ENCODE measurements around the gene NR5A2.

The NR5A2 gene

DNA sequence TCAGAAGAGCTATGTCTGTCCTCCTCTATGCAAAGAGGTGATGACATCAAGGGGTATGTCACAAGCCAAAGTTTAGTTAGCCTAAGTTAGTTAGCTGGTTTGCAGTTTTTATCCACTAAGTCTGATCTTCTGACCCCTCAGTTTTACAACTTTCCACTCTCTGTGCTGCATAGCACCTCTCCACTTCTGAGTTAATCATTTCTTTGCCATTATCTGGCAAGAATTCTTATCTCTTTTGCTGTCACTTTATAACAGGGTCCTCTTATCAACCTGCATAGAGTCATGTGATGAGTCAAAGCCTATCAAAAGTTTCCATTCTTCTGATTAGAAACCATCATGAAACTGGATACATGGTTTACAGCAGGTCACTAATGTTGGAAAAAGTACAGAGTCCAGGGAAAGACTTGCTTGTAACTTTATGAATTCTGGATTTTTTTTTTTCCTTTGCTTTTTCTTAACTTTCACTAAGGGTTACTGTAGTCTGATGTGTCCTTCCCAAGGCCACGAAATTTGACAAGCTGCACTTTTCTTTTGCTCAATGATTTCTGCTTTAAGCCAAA, at the start of gene NR5A2:
Gene NR5A2, plus strand, starts transcription at position 447 of the 560 bp plus-strand sequence. CDS start 138 bp downstream, outside the sequence.
- H3K27ac Mint-ChIP-seq = no peak within 1 kb of the TSS
- DNase-seq (ENCODE audit: low spot score in 2 of 2) (peak in 1 of 2 donors; percentile 12), ATAC-seq (no peak)
- no peaks in the 10 kb centered on the region for H3K9me3 Mint-ChIP-seq
- no peaks in the 10 kb centered on the region for H3K4me1 Mint-ChIP-seq
- H3K36me3 Mint-ChIP-seq = no peaks in the 10 kb centered on the region
- H3K4me3 Mint-ChIP-seq = peak within 1 kb of the TSS; percentile 34

DNA sequence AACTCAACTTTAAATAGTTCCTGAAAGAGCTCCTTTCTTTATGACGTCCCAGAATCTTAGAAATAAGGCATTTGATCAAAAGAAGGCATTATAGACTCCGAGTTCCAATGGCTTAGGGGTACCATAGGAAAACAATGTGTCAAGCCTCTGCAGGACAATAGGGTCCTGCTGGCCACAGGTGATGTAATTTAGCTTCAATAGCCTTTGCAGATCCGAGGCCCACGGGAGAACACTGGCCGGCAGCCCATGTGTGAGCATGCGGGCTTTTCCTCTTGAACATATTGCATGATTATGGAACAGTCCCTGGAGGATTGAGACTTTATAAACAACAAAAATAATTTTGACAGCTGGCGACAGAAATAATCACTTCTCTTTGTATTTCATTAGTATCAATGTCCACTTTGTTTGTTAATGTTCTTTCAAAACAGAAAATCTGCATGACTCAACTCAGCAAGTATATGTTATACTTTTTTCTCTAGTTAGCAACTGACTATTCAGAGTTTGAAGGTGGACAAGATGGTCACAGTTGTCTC, 49.0 kb upstream of the NR5A2 start:
- Mint-ChIP-seq H3K9me3 (no peaks in the 10 kb centered on the region), H3K27ac (no peak overlapping the region), H3K4me3 (no peak overlapping the region), H3K4me1 (no peaks in the 10 kb centered on the region), H3K36me3 (no peaks in the 10 kb centered on the region)
- ATAC-seq = no peak
- DNase-seq (ENCODE audit: low spot score in 2 of 2) = no peak

DNA sequence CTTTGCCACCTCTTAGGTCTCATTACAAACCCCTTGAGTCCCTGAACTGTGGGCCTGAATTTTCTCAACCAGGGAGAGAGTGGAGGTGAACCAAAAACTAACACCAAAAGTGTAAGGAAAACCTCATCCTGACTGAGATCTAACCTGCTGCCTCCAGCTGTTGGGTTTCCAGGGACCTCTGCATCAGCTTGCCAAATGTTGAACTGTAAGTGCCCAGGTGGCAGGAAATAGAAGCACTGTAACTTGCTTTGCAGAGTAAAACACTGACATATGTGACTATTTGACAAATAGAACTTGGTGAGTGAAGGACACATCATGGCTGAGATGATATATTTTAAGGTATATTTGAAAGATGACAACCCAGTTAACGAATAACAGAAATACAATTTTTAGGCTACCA, 48.4 kb upstream of the NR5A2 start:
- Mint-ChIP-seq H3K27ac (no peak overlapping the region), H3K4me3 (no peak overlapping the region), H3K9me3 (no peaks in the 10 kb centered on the region), H3K4me1 (no peaks in the 10 kb centered on the region), H3K36me3 (no peaks in the 10 kb centered on the region)
- no peak for DNase-seq (ENCODE audit: low spot score in 2 of 2)
- ATAC-seq = no peak

DNA sequence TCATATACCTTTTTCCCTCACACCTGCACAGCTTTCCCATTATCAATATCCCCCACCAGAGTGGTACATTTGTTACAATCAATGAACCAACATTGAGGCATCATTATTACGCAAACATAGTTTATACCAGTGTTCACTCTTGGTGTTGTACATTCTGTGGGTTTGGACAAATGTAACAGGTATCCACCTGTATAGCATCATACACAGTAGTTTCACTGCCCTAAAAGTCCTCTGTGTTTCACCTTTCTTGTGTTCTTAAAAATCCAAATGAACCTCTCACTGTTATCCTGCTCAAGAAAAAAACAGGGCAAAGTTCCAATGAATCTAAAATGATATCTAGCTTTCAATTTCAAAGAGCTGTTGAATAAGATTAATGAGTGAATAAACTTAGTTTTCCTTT, 45.9 kb upstream of the NR5A2 start:
- no peak for ATAC-seq
- no peak for DNase-seq (ENCODE audit: low spot score in 2 of 2)
- Mint-ChIP-seq H3K36me3 (no peaks in the 10 kb centered on the region), H3K27ac (no peak overlapping the region), H3K4me1 (no peaks in the 10 kb centered on the region), H3K4me3 (no peak overlapping the region), H3K9me3 (no peaks in the 10 kb centered on the region)

DNA sequence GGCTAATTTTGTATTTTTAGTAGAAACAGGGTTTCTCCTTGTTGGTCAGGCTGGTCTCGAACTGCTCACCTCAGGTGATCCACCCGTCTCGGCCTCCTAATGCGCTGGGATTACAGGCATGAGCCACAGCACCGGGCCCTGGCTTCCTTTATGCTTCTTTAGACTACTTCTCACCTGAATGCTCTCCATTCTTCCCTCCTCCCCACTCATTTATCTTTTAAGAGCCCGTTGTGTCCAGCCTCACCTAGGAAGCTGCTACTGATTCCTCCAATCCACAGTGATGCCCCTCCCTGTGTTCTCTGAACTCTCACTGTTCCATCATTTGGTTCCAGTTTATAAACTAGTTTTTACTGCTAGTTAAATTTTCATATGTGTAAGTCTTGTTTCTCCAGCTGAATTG, 44.9 kb upstream of the NR5A2 start:
- DNase-seq (ENCODE audit: low spot score in 2 of 2) (no peak), ATAC-seq (no peak)
- H3K4me1 Mint-ChIP-seq = no peaks in the 10 kb centered on the region
- H3K36me3 Mint-ChIP-seq = no peaks in the 10 kb centered on the region
- H3K27ac Mint-ChIP-seq = no peak overlapping the region
- H3K4me3 Mint-ChIP-seq = no peak overlapping the region
- no peaks in the 10 kb centered on the region for H3K9me3 Mint-ChIP-seq

DNA sequence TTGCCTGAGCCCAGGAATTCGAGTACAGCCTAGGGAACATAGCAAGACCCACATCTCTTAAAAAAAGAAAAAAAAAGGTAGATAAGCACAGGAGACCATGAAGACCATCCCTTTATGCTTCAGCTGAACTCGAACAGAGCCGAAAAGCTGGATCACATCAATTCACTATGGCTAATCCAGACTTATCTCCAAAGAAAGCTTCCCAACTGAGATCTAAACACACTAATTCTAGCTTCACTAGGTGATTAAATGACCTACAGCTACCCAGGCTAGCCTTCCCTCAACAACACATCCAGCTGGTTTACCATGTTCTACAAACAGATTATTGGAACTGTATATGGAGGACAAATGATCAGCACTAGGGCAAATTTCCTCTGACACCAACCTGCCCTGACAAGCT, 44.0 kb upstream of the NR5A2 start:
- Mint-ChIP-seq H3K4me3 (no peak overlapping the region), H3K36me3 (no peaks in the 10 kb centered on the region), H3K9me3 (no peaks in the 10 kb centered on the region), H3K27ac (no peak overlapping the region), H3K4me1 (no peaks in the 10 kb centered on the region)
- ATAC-seq (no peak), DNase-seq (ENCODE audit: low spot score in 2 of 2) (no peak)

DNA sequence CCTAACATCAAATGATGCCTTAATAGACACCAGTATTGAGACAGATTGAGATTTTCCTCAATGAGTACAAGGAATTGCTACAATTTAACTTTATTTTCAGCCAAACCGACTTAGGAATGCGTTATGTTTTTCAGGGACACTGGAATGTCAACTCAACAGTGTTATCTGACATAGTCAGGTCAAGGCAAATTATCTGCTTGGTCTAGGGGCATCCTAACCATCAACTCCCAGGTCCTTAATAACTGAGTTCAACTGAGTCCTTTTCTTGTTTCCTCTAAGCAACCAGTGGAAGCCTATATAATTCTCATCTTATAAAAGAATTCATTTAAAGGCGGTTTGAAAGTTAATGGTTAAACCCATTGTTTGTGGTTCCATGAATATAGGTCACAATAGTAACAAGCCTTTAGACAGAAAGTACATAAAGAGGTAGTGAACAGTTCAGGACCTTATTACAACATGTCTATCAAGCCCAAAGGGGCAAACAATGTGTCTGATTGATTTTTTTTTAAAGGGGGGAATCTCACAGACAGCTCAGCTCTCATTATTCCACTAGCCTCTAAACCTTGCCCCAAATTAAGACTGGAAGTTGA, 32.3 kb upstream of the NR5A2 start:
- ATAC-seq (no peak), DNase-seq (ENCODE audit: low spot score in 2 of 2) (no peak)
- Mint-ChIP-seq H3K4me3 (no peak overlapping the region), H3K27ac (no peak overlapping the region), H3K9me3 (no peaks in the 10 kb centered on the region), H3K36me3 (no peaks in the 10 kb centered on the region), H3K4me1 (no peaks in the 10 kb centered on the region)

DNA sequence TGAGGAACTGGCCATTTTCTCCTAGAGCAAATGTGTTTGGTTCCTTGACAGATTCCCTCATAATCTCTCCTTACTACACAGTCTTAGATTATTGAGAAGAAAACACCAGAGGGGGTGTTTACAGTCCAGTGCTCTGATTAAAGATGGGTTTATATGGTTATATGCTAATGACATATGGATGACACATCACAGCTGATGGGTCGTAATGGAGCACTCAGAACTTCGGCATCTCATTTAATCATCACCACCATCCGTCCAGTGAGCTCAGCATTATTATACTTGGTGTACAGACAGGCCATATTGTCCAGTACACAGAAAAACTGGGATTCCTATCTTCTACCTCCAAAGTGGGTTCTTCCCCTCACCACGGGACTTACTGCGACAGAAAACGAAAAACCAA, 22.3 kb upstream of the NR5A2 start:
- Mint-ChIP-seq H3K4me1 (no peaks in the 10 kb centered on the region), H3K9me3 (no peaks in the 10 kb centered on the region), H3K4me3 (no peak overlapping the region), H3K27ac (no peak overlapping the region), H3K36me3 (no peaks in the 10 kb centered on the region)
- ATAC-seq = no peak
- no peak for DNase-seq (ENCODE audit: low spot score in 2 of 2)

DNA sequence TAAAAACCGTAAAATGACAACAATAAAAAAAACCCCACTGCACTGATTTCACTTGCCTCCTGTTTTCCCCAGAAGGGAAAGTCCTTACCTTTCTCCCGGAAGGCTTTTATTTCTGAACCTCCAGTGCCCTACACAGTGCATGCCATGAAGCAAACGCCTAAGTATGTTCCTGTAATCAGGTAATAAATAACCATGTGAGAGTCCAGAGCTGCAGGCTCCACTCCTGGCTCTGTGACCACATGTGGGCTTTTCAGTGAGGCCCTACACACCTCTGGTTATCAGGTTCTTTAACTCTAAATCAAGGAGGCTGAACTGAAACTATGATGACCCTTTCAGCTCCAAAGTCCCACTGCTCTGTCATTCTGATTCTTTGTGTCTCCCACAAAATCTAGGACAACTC, 20.8 kb upstream of the NR5A2 start:
- no peak for ATAC-seq
- DNase-seq (ENCODE audit: low spot score in 2 of 2) = no peak
- no peaks in the 10 kb centered on the region for H3K9me3 Mint-ChIP-seq
- no peaks in the 10 kb centered on the region for H3K4me1 Mint-ChIP-seq
- no peaks in the 10 kb centered on the region for H3K36me3 Mint-ChIP-seq
- H3K27ac Mint-ChIP-seq = no peak overlapping the region
- no peak overlapping the region for H3K4me3 Mint-ChIP-seq

DNA sequence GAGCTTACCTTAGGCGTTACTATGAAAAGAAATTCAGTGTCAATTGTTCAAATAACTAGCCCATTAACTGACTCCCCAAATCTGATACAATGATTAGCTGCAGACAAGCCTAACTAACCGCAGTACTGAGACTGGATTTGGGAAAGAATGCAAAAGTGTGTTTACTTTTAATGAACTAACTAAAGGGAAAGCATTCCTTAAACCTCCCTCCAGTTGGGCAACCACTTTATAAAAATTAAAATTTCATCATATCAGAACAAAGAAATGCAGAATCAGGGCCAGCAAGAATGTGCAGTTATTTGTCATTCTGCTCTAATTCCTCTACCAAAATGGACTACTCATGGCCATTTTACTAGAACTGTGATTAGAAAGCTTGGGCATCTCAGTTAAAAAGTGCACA, 11.7 kb upstream of the NR5A2 start:
- no peak for DNase-seq (ENCODE audit: low spot score in 2 of 2)
- no peak for ATAC-seq
- Mint-ChIP-seq H3K4me3 (no peak overlapping the region), H3K4me1 (no peaks in the 10 kb centered on the region), H3K36me3 (no peaks in the 10 kb centered on the region), H3K9me3 (no peaks in the 10 kb centered on the region), H3K27ac (no peak overlapping the region)

DNA sequence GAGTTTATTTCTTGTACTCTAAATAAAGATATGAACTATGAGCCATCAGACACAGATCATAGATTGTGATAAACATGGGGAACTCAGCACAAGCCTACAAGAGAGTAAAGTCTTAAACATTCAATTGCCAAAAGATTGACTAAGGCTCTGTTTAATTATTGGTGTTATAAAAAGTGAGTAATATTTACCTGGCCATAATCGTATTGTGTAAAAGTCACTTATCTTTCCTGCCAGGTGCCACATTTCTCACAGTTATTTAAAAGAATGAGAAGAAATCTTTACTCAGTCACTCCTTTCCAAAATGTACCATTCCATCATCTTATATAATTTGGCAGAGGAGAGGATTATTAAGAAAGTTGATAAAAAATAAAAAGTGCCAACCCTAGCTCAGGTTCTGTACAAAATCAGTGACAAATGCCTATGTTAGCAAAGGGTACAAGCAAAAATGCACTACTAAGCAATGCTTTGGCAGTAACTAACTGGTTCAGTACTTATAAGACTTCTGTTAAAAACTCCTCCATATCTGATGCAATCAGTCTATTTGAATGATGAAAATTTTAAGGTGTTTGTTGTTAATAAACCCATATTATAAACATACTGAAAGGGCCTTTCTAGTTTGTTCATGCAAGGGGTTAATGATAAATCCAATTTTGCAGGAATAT, 5.8 kb upstream of the NR5A2 start:
- Mint-ChIP-seq H3K36me3 (no peaks in the 10 kb centered on the region), H3K27ac (no peak overlapping the region), H3K4me3 (no peak overlapping the region), H3K9me3 (no peaks in the 10 kb centered on the region), H3K4me1 (no peaks in the 10 kb centered on the region)
- no peak for DNase-seq (ENCODE audit: low spot score in 2 of 2)
- ATAC-seq = no peak

DNA sequence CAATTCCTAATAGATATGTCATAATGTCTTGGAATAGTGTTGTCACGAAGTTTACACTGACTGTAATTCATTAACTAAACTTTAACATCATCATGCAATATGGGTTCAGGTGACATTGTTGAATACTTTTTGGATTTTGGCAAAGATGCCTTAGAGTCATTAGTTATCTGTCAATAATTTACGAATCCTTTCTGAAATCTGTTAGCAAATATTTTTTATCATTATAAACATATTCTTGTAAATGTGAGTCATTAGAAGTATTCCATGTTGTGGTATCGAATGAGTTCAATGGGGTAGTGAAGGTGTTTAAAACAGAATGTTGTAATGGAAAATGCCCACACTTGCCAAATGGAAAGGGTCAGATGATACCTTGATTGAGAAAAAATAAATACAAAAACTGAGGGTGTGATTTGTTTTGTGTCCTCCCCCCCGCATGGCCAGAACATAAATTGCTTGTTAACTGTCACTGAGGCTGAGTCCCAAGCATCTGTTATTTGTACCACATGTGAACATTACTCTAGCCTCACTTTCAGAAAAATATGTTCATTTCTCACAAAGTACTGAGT, 5.2 kb upstream of the NR5A2 start:
- no peak for DNase-seq (ENCODE audit: low spot score in 2 of 2)
- H3K9me3 Mint-ChIP-seq = no peaks in the 10 kb centered on the region
- H3K36me3 Mint-ChIP-seq = no peaks in the 10 kb centered on the region
- H3K4me3 Mint-ChIP-seq = no peak overlapping the region
- ATAC-seq = no peak
- no peak overlapping the region for H3K27ac Mint-ChIP-seq
- H3K4me1 Mint-ChIP-seq = no peaks in the 10 kb centered on the region

DNA sequence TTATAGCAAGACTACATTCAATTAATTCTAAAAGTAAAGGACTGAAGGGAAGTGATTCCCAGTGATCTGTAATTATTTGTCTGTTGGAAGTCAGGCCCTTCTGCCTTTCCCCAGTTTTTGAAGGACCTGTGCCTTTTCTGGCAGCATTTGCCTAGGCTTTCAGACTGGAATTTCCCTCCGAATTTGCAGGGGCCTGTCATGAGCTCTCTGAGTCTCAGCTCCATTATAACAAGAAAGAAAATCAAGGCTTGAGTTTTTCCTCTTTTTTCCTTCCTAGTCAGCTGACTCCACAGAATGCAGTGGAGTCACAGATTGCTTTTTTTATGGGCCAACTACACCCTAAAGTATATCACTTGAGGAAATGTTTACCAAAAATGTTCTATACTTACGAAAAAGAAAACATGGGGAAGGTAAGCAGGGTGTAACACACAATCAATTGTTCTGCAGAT, 1.1 kb downstream of the NR5A2 start:
- Mint-ChIP-seq H3K36me3 (no peaks in the 10 kb centered on the region), H3K4me1 (no peaks in the 10 kb centered on the region), H3K27ac (no peak overlapping the region), H3K9me3 (no peaks in the 10 kb centered on the region), H3K4me3 (peak overlapping the region; percentile 34)
- DNase-seq (ENCODE audit: low spot score in 2 of 2) (no peak), ATAC-seq (no peak)

DNA sequence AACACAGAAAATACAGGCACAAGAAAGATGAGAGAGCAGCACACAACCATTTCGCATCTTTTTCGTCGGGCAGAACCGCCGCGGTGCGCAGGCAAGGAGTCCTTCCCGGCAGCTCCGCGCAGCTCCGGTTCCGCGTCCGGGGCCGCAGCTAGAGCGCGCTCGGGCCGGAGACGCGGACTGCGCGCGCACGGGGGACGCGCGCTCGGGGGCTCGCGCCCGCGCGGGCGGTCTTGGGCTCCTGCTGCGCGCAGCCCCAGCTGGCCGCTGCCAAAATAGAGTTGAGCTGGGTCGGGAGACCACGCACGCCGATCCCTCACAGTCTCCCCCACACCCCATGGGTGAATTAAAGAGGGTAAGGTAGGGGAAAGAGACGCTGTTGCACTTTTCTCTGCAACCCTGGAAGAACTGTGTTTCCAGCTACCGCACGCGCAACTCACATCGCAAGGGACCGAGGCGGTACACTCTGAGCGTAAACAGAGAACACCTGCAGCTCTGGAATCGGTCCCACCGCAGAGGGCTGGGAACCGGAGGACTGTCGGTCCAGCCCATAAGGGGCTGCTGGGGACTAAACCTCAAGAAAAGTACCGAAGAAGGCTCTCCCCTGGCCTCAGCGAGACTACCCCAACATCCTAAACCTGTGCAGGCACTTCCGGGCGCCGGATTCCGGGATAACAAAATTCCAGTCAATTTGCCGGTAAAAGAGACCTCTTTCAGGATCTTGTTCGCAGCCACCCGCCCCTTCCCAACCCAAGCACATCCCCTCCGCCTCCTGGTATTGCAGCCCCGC, 1.7 kb downstream of the NR5A2 start:
- Mint-ChIP-seq H3K4me3 (peak overlapping the region; percentile 34), H3K9me3 (no peaks in the 10 kb centered on the region), H3K27ac (no peak overlapping the region), H3K4me1 (no peaks in the 10 kb centered on the region), H3K36me3 (no peaks in the 10 kb centered on the region)
- ATAC-seq (peak; percentile 46), DNase-seq (ENCODE audit: low spot score in 2 of 2) (no peak)

DNA sequence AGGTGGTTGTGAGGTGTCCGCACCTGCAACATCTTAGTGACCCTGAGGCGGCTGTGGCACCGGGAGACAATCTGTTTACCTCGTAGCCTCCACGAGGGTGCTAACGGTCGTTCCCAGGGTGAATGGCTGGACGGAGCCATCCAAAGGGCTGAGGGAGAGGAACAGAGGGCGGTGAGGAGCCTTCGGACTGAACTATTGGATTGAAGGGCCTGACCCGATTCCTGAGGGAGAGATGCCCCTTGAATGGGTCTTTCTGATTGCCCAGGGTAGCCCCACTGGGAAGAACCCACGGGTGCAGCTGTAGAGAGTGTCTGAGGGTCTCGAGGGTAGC, 2.3 kb downstream of the NR5A2 start:
- Mint-ChIP-seq H3K4me1 (no peaks in the 10 kb centered on the region), H3K4me3 (no peak overlapping the region), H3K9me3 (no peaks in the 10 kb centered on the region), H3K27ac (no peak overlapping the region), H3K36me3 (no peaks in the 10 kb centered on the region)
- DNase-seq (ENCODE audit: low spot score in 2 of 2) (no peak), ATAC-seq (no peak)
